ENCODE results near the gene SMDT1.

DNA sequence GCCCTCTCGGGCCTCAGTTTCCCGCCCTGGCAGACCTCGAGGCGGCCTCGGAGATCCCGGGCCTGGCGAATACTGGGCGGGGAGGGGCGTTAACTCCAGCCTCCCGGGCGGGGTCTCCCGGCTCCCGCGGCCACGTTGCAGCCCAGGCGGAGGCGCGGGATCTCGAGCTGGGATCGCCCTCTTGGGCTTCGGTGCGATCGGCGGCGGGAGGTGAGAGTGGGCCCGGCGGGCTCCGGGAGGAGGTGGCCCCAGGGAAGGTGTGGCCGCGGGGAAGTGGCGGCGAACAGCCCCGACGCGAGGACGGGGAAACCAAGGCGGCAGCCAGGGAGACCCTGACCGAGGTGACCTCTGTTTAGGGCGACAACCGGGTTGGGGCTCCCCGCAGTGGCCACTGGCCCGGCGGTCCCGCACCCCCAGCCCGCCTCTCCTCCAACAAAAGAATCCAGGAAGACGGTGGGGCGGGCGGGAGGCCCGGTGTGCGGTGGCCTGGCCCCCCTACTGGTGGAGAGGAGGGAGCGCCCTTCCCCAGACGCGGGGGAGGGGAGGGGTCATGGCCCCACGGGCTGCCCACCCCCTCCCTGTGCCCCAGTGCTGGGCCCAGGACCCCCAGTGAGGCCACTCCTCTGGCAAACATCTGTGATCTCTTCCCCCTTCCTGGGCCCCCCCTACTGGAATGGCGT is 5.2 kb upstream of the SMDT1 start, which contains the start of gene PHETA2:
- TF ChIP-seq, protein P1, sequence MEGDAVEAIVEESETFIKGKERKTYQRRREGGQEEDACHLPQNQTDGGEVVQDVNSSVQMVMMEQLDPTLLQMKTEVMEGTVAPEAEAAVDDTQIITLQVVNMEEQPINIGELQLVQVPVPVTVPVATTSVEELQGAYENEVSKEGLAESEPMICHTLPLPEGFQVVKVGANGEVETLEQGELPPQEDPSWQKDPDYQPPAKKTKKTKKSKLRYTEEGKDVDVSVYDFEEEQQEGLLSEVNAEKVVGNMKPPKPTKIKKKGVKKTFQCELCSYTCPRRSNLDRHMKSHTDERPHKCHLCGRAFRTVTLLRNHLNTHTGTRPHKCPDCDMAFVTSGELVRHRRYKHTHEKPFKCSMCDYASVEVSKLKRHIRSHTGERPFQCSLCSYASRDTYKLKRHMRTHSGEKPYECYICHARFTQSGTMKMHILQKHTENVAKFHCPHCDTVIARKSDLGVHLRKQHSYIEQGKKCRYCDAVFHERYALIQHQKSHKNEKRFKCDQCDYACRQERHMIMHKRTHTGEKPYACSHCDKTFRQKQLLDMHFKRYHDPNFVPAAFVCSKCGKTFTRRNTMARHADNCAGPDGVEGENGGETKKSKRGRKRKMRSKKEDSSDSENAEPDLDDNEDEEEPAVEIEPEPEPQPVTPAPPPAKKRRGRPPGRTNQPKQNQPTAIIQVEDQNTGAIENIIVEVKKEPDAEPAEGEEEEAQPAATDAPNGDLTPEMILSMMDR (IDR thresholded peaks at IDR 0.05) = no peak
- TF ChIP-seq POLR2AphosphoS5 (IDR thresholded peaks at IDR 0.05; ENCODE audit: low read depth, low read length) = no peak

All from SK-N-SH (cell line).